Fibroblast of villous mesenchyme (primary cell): Measurements from ENCODE around the gene RBM22. TPM values are rescaled to one million over a fixed set of nuclear protein-coding genes. Genes with fewer than 3 reads are reported as not detected.

Source experiments
- DNase-seq: peaks from one replicate; pipeline ENCODE4 v3.0.0-alpha.2; 2010; ENCODE audit warnings: low read depth
- H3K4me3 ChIP-seq: 2 replicates; pipeline ENCODE4 v1.5.1; 2011; ENCODE audit warnings: low read depth, mild to moderate bottlenecking, low read length
- total RNA-seq: library from RNA; depleted of rRNA; stranded (reverse); fragments of >200 nt; gene quantifications from 2 replicates; pipeline ENCODE4 v1.2.3, GENCODE V29; 2012
- TF ChIP-seq, protein P1 (sequence below): IDR thresholded peaks from 2 replicates; pipeline ENCODE4 v1.5.1; 2012; ENCODE audit warnings: low read depth, mild to moderate bottlenecking, low read length; ENCODE audit not compliant: insufficient read depth

The RBM22 gene
- total RNA-seq, 1 donor: 29.8 TPM

DNA sequence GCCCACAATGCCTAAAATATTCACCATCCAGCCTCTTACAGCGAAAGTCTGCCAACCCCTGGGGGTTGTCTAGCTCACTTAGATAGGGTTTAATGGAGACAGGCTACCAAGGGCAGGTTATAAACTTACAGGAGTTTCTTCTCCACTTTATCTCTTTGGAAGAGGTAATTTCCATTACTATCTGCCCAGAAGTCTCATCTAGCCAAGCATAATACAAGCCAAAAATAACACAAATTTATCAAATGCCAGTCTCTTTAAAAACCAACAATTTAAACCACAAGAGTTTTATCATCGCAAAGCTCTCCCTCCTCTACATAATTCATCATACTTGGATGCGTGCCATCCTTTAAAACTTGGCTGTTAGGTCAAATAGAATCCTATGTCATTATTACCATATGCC, 6.2 kb downstream of the RBM22 start:
- DNase-seq: peak; percentile 26
- H3K4me3 ChIP-seq: no peak overlapping the region
- TF ChIP-seq, protein P1, sequence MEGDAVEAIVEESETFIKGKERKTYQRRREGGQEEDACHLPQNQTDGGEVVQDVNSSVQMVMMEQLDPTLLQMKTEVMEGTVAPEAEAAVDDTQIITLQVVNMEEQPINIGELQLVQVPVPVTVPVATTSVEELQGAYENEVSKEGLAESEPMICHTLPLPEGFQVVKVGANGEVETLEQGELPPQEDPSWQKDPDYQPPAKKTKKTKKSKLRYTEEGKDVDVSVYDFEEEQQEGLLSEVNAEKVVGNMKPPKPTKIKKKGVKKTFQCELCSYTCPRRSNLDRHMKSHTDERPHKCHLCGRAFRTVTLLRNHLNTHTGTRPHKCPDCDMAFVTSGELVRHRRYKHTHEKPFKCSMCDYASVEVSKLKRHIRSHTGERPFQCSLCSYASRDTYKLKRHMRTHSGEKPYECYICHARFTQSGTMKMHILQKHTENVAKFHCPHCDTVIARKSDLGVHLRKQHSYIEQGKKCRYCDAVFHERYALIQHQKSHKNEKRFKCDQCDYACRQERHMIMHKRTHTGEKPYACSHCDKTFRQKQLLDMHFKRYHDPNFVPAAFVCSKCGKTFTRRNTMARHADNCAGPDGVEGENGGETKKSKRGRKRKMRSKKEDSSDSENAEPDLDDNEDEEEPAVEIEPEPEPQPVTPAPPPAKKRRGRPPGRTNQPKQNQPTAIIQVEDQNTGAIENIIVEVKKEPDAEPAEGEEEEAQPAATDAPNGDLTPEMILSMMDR: no peak

DNA sequence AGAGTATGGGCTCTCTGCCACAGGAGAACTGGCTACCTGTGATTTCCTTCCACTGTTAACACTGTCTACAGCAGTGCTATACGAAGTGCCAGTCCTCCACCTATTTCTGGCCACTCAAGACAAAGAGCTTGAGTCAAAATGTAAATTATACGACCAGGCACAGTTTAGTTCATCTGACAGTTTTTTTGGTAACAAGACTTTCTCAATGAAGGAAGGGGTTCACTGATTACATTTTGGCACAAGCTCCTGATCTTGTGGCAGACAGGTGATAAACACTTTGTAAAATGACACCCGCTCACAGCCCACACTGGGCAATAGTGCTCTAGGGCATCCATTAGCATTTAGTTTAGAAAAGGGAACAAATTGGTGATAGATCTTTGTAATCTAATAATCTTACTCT, 8.6 kb downstream of the RBM22 start:
- TF ChIP-seq, protein P1: no peak
- no peak for DNase-seq
- no peak overlapping the region for H3K4me3 ChIP-seq

DNA sequence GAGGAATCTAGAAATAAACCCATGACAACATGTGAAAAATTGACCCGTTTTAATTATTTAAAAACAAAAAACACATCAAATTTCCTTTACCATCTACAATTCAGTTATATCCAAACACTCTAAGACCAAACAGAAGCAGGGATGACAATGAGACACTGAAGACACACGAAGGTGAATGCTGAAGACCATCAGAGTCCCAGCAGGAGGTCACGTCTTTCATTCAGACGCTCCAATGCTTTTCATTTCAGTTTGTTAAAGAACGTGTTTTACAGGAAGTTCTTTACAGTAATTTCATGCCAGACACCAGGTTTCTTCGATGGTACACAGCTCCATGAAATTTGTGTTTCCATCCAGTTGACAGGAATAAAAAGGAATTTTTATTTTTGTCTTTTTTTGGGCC, 10.1 kb downstream of the RBM22 start:
- H3K4me3 ChIP-seq: no peak overlapping the region
- TF ChIP-seq, protein P1: no peak
- no peak for DNase-seq

DNA sequence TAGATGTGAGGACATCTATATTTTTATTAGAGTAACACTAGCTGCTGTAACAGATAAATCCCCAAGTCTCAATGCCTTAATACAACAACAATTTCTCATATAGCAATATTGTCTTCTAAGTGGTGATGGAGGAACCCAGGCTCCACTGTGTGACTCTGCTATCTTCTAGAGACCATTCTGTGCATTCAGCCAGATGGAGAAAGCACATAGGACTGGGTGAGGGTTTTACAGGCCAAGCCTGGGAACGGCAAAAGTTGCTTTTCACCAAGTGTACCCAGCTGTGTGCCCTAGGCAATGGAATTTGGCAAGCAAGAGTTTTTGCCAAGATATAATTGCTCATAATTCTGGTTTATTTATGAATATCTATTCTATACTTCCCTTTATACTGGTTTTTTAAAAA, 11.7 kb downstream of the RBM22 start:
- TF ChIP-seq, protein P1: no peak
- no peak overlapping the region for H3K4me3 ChIP-seq
- no peak for DNase-seq

DNA sequence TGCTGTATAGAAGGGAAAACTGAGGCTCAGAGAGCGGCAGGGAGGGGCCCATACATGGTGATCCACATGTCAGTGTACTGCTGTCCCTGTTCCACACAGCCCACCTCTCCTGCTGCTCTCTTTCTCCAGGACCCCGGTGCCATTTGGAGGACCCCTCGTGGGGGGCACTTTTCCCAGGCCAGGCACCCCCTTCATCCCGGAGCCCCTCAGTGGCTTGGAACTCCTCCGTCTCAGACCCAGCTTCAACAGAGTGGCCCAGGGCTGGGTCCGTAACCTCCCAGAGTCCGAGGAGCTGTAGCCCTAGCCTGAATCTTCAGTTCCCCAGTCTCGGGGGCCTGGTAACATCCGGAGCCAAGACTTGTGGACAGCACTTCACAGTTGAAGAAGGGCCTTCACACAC, 24.3 kb downstream of the RBM22 start:
- no peak for DNase-seq
- TF ChIP-seq, protein P1: no peak
- H3K4me3 ChIP-seq: no peak overlapping the region

DNA sequence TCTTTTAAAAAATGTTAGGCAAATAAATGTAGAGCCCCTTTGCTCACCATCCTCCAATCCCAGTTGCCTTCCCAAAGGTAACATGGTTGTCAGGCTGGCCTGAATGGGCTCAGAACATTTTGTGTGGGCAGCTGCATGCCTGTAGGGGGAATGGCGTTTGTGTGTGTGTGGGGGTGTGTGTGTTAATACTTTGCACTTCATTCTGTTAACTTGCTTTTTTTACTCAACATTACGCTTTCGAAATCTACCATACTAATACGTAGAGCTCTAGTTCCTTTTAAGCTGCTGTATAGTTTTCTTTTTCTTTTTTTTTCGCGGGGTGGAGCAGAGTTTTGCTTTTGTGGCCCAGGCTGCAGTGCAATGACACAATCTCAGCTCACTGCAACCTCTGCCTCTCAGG, 25.8 kb downstream of the RBM22 start:
- no peak for DNase-seq
- H3K4me3 ChIP-seq: no peak overlapping the region
- TF ChIP-seq, protein P1: no peak

DNA sequence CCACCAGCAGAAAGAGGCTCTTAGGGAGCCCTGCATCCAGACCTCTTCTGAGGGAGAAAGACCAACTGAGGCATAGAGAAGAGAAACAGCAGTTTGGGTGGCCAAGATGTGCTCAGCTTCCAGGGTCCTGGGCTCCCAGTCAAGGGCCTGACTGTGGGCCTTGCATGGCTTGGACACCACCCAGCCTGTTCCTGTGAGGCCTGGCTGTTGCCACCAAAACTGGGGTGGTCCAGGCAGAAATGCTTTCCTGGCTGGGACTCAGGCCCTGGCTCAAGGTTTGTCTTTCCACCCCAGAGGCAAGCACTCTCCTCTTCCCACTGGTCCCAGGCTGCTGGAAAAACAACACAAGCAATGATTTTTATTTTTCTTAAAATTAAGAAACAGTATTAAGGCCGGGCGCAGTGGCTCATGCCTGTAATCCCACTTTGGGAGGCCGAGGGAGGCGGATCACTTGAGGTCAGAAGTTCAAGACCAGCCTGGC, 26.5 kb downstream of the RBM22 start:
- no peak for DNase-seq
- H3K4me3 ChIP-seq: no peak overlapping the region
- TF ChIP-seq, protein P1: no peak
